Heart right ventricle (tissue), 16 donors: ENCODE results near the gene CXCL3. TPM values are rescaled to one million over a fixed set of nuclear protein-coding genes. Genes with fewer than 3 reads are reported as not detected.
A peak's percentile ranks its signal among the peaks of the same experiment; 100 is the strongest.

Experiments
- ATAC-seq, 8 donors: fragments of 200-7000 bp; cut with Tn5 transposase; one replicate each; pipeline ENCODE4 v1.9.1; 2020; ENCODE audit warnings: mild to moderate bottlenecking in 8 of 8, moderate library complexity in 8 of 8, moderate number of reproducible peaks in 1 of 8
- DNase-seq, 2 donors: peaks; one replicate each; pipeline ENCODE4 v3.0.0-alpha.2; 2020
- H3K27ac ChIP-seq, 10 donors: fragments of 200-600 bp; sonication (generic) in 2 of 10; one replicate each; pipeline versions ENCODE4 v1.5.0 to v1.8.0; 2020 to 2022; ENCODE audit warnings: mild to moderate bottlenecking in 3 of 10
- H3K27me3 ChIP-seq, 7 donors: fragments of 200-600 bp; one replicate each; pipeline ENCODE4 v1.8.0; 2021 to 2022; ENCODE audit warnings: mild to moderate bottlenecking in 2 of 7
- H3K36me3 ChIP-seq, 9 donors: fragments of 200-600 bp; sonication (generic) in 1 of 9; one replicate each; pipeline versions ENCODE4 v1.5.0 to v1.8.0; 2020 to 2022; ENCODE audit warnings: mild to moderate bottlenecking in 2 of 9
- H3K4me1 ChIP-seq, 9 donors: fragments of 200-600 bp; sonication (generic) in 1 of 9; one replicate each; pipeline versions ENCODE4 v1.5.0 to v1.8.0; 2020 to 2022; ENCODE audit warnings: mild to moderate bottlenecking in 4 of 9
- H3K4me3 ChIP-seq, 10 donors: fragments of 200-600 bp; sonication (generic) in 2 of 10; one replicate each; pipeline versions ENCODE4 v1.5.0 to v1.8.0; 2020 to 2022; ENCODE audit warnings: mild to moderate bottlenecking in 7 of 10, moderate library complexity in 2 of 10
- H3K9me3 ChIP-seq, 11 donors: fragments of 200-600 bp in 10 of 11; sonication (generic) in 2 of 11; one replicate each; pipeline versions ENCODE4 v1.5.0 to v1.8.0; 2013 to 2022; ENCODE audit warnings: mild to moderate bottlenecking in 2 of 11, control low read depth in 1 of 11, moderate library complexity in 1 of 11
- CTCF ChIP-seq, 9 donors: fragments of 200-600 bp; sonication (generic) in 2 of 9; IDR thresholded peaks; one replicate each; pipeline versions ENCODE4 v1.5.0 to v1.8.0; 2021 to 2022; ENCODE audit warnings: antibody characterized with exemption in 9 of 9, mild to moderate bottlenecking in 5 of 9, moderate library complexity in 1 of 9
- WGBS, 2 donors: extraction: QIAGEN DNeasy Blood & Tissue Kit; methylation state at CpG; one replicate each; pipeline ENCODE4 v1.1.7; 2013; ENCODE audit warnings: inconsistent platforms in 1 of 2; 5-methylcytosine and 5-hydroxymethylcytosine counted together
- intact Hi-C, 10 donors: fragments of 100-400 bp; cut with DNase I; formaldehyde crosslinking; loops; one replicate each; pipeline versions ENCODE4 v1.11.1 to v1.14.2; 2022
- long read RNA-seq, 3 donors: library from polyadenylated mRNA; unstranded; transcript quantifications; one replicate each; pipeline ENCODE4 v2.0.0, GENCODE V29; 2020 to 2021
- polyA plus RNA-seq, 2 donors: library from polyadenylated mRNA; stranded (reverse); fragments of 200-250 nt; gene quantifications; one replicate each; pipeline ENCODE4 v1.2.3, GENCODE V29; 2013
- total RNA-seq, 10 donors: library from RNA; stranded (reverse); fragmentation: NEBNext Ultra II Directional in 3 of 10; extraction: Animal tissue kit (Norgen Biotek cat#: 25700) in 3 of 10; gene quantifications; one replicate each; pipeline versions ENCODE4 v1.2.1 to v1.2.4, GENCODE V29; 2021 to 2023
- donor health status: Arrhythmogenic right ventricular cardiomyopathy.
- donor health status: ischemic (EF 13 %, LVEDD 7.1; RV severe dilation, severe dysfunction).
- donor health status: healthy with polysubstance abuse.
- donor health status: DM: no; HTN: yes; CAD: no.
- donor health status: DM: no; HTN: no; CAD: no.
- donor health status: ischemic (EF 25% LVEDD 6.9; RV normal size, moderate dysfunction).
- donor health status: ischemic (EF 25% LVEDD 5.7; RV mildly dilated, moderate dysfunction).
- donor health status: healthy.
- donor health status: DM: yes; HTN: yes; CAD: no.
- donor health status: Ischemic cardiomyopathy.
- donor health status: ischemic (EF 35%, LVEDD 5.7; RV mildly dilated, moderate dysfunction).
- donor health status: nonischemic (EF 11% LVEDD 7.7; RV severe dilation, severe dysfunction).
- donor health status: DM: yes; HTN: yes; CAD: no.
- donor health status: PGD.
- donor health status: ischemic (EF 29% LVEDD 5.4; RV normal size, mild dysfunction).
- donor health status: nonischemic (EF 23%, LVEDD 6.1; RV moderate dilation, normal function).

CXCL3 gene
- total RNA-seq: 1 to 10 TPM in 5 of 10 donors, under 1 TPM in 4, not detected in 1; 0.24 to 5.1 (median 1.4) TPM
- polyA plus RNA-seq: 1 to 10 TPM; 1.1 to 1.9 TPM
- long read RNA-seq, donor 1: 0 reads
- long read RNA-seq, donor 2: 0 reads
- long read RNA-seq, donor 3: 0 reads

GRCh38 chr4:74038425-74039314, at the start of gene CXCL3:
Gene CXCL3 (minus strand): TSS chr4:74038689. CDS start chr4:74038611, 78 bp downstream.
- peak; percentile 90 to 97 (median 95) for ATAC-seq

GRCh38 chr4:74087481-74087880, 49.0 kb upstream of the CXCL3 start:
- DNase-seq (no peak), ATAC-seq (no peak)
- H3K9me3 ChIP-seq: no peaks in the 10 kb centered on the region
- no peaks in the 10 kb centered on the region for H3K36me3 ChIP-seq
- intact Hi-C loops: no loop called here
- H3K27me3 ChIP-seq: no peaks in the 10 kb centered on the region
- H3K4me3 ChIP-seq: no peak overlapping the region
- H3K27ac ChIP-seq: no peak overlapping the region
- no peak for TF ChIP-seq CTCF (IDR thresholded peaks at IDR 0.05)
- peaks cover 0 to 25% (median 0%) of the 10 kb centered on the region in 9 donors for H3K4me1 ChIP-seq

More at GRCh38 chr4:74038425-74039314, at the start of gene CXCL3:
- H3K27ac ChIP-seq: peak within 1 kb of the TSS; percentile 27 to 94 (median 80)
- intact Hi-C loops: loop anchor here in 5 of 10 donors (5.0 to 10.0 kb wide), 8 partner anchors 54 to 304 kb away; partner anchors contain the start of gene CXCL2 (in 1 of the 5)
- peaks cover 0 to 24% (median 5%) of the 10 kb centered on the region in 9 donors for H3K4me1 ChIP-seq
- peak; percentile 13 to 65 (median 49) for TF ChIP-seq CTCF (IDR thresholded peaks at IDR 0.05)
- peak within 1 kb of the TSS; percentile 43 to 78 (median 68) for H3K4me3 ChIP-seq
- DNase-seq: peak; percentile 79 to 80
- 0 to 1% methylated on average over 48 to 58 of the region's 64 CpGs for WGBS, 2 donors
- no peaks in the 10 kb centered on the region for H3K9me3 ChIP-seq
- peaks cover 0 to 16% (median 0%) of the 10 kb centered on the region in 7 donors for H3K27me3 ChIP-seq
- no peaks in the 10 kb centered on the region for H3K36me3 ChIP-seq

GRCh38 chr4:74085669-74086068, 47.2 kb upstream of the CXCL3 start:
- WGBS, 2 donors: 77 to 78% methylated on average over 4 of the region's 4 CpGs
- H3K27ac ChIP-seq: peak overlapping the region in 1 of 10 donors; percentile 29
- no peaks in the 10 kb centered on the region for H3K36me3 ChIP-seq
- peaks cover 0 to 29% (median 0%) of the 10 kb centered on the region in 9 donors for H3K4me1 ChIP-seq
- no peaks in the 10 kb centered on the region for H3K27me3 ChIP-seq
- DNase-seq (no peak), ATAC-seq (no peak)
- no peak overlapping the region for H3K4me3 ChIP-seq
- H3K9me3 ChIP-seq: no peaks in the 10 kb centered on the region
- intact Hi-C loops: no loop called here
- TF ChIP-seq CTCF (IDR thresholded peaks at IDR 0.05): no peak

GRCh38 chr4:74084984-74085383, 46.5 kb upstream of the CXCL3 start:
- no peak for ATAC-seq
- 81 to 90% methylated on average over 4 of the region's 4 CpGs for WGBS, 2 donors
- H3K27ac ChIP-seq: peak overlapping the region in 1 of 10 donors; percentile 29
- no peaks in the 10 kb centered on the region for H3K36me3 ChIP-seq
- no peaks in the 10 kb centered on the region for H3K27me3 ChIP-seq
- intact Hi-C loops: no loop called here
- TF ChIP-seq CTCF (IDR thresholded peaks at IDR 0.05): no peak
- no peak overlapping the region for H3K4me3 ChIP-seq
- DNase-seq: no peak
- peaks cover 0 to 29% (median 0%) of the 10 kb centered on the region in 9 donors for H3K4me1 ChIP-seq
- no peaks in the 10 kb centered on the region for H3K9me3 ChIP-seq
